NCI-H2196 (cell line): ENCODE results near the gene VPS50.

Source experiments
- DNase-seq: peaks from one replicate; lab custom pipeline; 2025; ENCODE audit not compliant: unreplicated experiment; lab: John Stamatoyannopoulos, UW

The VPS50 gene

DNA sequence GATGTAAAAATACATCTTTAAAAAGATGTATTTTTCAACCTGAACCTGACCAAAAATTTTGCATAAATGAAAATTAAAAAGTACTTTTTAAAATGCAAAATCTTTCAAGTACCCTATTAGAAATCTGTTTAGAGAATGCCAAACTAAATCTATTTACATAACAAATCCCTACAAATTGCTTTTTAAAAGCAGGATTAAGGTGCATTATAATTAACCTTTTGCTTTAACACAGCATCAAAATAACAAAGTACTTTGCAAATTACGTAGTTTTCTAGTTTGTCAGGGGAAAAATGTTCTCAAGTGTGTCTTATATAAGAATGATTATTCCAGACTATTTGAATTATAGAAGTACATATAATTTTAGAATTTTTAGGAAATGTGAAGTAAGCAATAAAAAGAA is 160.8 kb downstream of the VPS50 start:
- no peak for DNase-seq

DNA sequence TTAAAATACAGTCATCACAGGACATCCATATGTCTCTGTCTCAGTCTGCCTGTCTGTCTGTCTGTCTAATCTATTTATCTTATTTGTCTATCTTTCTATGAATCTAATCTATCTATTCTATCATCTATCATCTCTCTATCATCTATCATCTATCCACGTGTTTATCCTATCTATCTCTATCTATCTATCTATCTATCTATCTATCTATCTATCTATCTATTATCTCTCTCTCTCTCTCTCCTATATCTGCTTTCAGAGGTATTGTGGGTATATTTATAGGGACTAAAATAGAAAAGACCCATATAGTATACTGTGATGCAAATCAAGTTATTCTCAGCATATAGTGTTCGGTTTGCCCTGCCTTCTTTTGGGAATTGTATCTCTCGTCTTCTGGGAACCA is 167.5 kb downstream of the VPS50 start:
- no peak for DNase-seq

DNA sequence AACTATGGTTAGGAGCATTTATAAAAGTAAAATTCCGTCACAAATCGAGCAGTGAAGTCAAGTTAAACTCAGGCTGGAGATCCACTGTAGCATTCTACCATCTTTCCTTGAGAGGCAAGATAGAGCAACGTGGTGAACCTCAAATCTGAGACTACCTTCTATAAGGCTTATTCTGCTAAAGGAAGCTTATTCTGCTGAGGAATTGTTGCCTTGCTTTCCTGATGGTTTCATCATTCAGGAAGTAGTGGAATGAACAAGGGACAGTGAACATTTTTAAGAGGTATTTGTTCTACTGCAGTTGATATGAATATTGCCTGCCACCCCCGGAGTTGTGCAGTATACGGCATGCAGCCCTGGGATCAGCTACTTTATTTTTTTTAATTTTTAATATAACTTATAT is 170.8 kb downstream of the VPS50 start:
- no peak for DNase-seq

DNA sequence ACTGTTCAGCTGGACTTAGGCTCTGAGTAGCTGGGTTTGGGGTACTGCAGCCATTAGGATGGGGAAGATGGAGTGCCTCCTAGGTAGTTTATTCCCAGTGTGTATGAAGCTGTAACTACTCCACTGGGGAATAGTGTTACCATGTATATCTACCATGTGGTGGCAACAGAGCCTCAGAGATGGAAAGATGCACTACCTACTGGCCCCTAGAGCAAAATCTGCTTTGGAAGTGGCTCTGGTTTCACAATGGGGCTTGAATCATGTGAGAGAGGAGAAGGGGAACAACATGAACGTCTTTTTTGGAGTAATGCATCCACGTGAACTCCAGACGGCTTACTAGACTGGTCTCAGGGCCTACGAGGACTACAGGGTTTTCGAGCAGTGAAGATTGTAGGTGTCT is 175.1 kb downstream of the VPS50 start:
- no peak for DNase-seq

DNA sequence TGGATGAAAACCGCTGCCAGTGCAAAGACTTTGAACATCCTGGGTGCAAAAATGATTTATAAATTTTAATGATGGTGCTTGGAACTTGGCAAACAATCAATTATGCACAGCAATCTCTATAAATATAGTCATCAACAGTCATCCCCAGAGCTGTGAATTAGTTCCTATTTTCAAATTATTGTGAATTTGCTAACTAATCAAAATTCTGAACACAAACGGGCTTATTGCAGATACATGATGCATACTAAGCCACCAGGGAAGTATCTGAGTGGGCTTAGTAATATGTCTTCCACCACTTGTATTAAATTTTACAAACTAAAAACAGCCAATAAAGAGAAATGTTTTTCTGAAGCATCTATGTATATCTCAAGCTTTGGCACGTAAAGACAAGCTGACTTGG is 177.2 kb downstream of the VPS50 start:
- no peak for DNase-seq
